Right forelimb (tissue), 1 donor: Measurements from ENCODE around the gene SYT5.
"Not testable (repeated sequence)": the region's sequence is repeated elsewhere in the genome, so short reads cannot be mapped to it uniquely, and the experiment has no call there.

ENCODE experiments used
- DNase-seq: peaks from one replicate; pipeline ENCODE4 v3.0.0-alpha.2; 2018

Gene SYT5

GRCh38 chr19:55179606-55180484 lies at the start of gene SYT5:
TSS of gene SYT5 (minus strand) at chr19:55180289. CDS start at chr19:55179041, 1,248 bp downstream.
- no peak for DNase-seq

- no peak for DNase-seq
Measured at GRCh38 chr19:55229789-55230182, 49.7 kb upstream of the SYT5 start.

GRCh38 chr19:55229145-55229788 lies 49.2 kb upstream of the SYT5 start:
- DNase-seq = no peak

- no peak for DNase-seq
Measured at GRCh38 chr19:55228403-55229031, 48.4 kb upstream of the SYT5 start, which contains the start of gene TMEM86B. TSS of gene TMEM86B (minus strand) at chr19:55228763. CDS start at chr19:55228741, 22 bp downstream.

- DNase-seq = no peak
Measured at GRCh38 chr19:55228015-55228391, 47.9 kb upstream of the SYT5 start.

GRCh38 chr19:55227241-55228014 lies 47.3 kb upstream of the SYT5 start:
- DNase-seq = no peak

GRCh38 chr19:55226788-55227187 lies 46.7 kb upstream of the SYT5 start:
- no peak for DNase-seq

- DNase-seq = no peak
Measured at GRCh38 chr19:55226273-55226672, 46.2 kb upstream of the SYT5 start.

GRCh38 chr19:55225415-55225958 lies 45.4 kb upstream of the SYT5 start:
- DNase-seq = no peak

- not testable (repeated sequence) for DNase-seq
Measured at GRCh38 chr19:55224679-55225414, 44.8 kb upstream of the SYT5 start.

- no peak for DNase-seq
Measured at GRCh38 chr19:55224038-55224665, 44.1 kb upstream of the SYT5 start.

- no peak for DNase-seq
Measured at GRCh38 chr19:55223291-55224037, 43.4 kb upstream of the SYT5 start.

GRCh38 chr19:55220525-55220924 lies 40.4 kb upstream of the SYT5 start:
- DNase-seq = no peak

GRCh38 chr19:55216461-55217198 lies 36.5 kb upstream of the SYT5 start:
- DNase-seq = peak; percentile 81

- no peak for DNase-seq
Measured at GRCh38 chr19:55213547-55213946, 33.5 kb upstream of the SYT5 start.

- no peak for DNase-seq
Measured at GRCh38 chr19:55212447-55212846, 32.4 kb upstream of the SYT5 start.

GRCh38 chr19:55209693-55210472 lies 29.8 kb upstream of the SYT5 start:
- no peak for DNase-seq

GRCh38 chr19:55208880-55209692 lies 29.0 kb upstream of the SYT5 start, which contains the start of gene PTPRH:
TSS of gene PTPRH (minus strand) at chr19:55209501. CDS start at chr19:55209433, 68 bp downstream.
- DNase-seq = no peak
